Measurements from ENCODE around the gene RGS3. TPM values are rescaled to one million over a fixed set of nuclear protein-coding genes. Genes with fewer than 3 reads are reported as not detected.

The RGS3 gene
- total RNA-seq, 1 donor from 2014 or later = 158 TPM

DNA sequence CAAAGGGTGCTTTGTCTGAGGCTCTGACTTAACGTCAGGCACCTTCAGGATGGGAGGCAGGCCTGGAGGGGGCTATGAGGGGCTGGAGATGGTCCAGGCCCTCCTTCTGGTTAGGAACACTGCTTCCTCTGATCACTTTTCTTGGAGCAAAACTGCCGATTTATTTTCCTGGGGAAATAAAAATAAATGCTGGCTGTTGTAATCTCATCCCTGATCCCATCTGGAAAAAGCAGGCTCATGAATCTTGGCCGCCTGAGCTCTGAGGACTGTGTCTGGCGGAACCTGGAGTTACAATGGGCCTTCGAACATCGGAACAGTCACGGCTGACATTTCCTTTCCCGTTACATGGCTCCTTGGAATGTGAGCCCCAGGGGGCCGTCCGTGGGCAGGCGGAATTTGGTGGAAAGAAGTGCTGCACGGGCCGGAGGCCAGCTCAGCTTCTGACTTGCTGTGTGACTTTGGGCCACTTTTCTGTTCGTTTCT, 157.8 kb downstream of the RGS3 start:
- H3K36me3 ChIP-seq (ENCODE audit: control insufficient read depth, insufficient read depth, low read length) = no peaks in the 10 kb centered on the region
- H3K27me3 ChIP-seq (ENCODE audit: control insufficient read depth, insufficient read depth, low read length) = no peaks in the 10 kb centered on the region
- TF ChIP-seq, protein P1, sequence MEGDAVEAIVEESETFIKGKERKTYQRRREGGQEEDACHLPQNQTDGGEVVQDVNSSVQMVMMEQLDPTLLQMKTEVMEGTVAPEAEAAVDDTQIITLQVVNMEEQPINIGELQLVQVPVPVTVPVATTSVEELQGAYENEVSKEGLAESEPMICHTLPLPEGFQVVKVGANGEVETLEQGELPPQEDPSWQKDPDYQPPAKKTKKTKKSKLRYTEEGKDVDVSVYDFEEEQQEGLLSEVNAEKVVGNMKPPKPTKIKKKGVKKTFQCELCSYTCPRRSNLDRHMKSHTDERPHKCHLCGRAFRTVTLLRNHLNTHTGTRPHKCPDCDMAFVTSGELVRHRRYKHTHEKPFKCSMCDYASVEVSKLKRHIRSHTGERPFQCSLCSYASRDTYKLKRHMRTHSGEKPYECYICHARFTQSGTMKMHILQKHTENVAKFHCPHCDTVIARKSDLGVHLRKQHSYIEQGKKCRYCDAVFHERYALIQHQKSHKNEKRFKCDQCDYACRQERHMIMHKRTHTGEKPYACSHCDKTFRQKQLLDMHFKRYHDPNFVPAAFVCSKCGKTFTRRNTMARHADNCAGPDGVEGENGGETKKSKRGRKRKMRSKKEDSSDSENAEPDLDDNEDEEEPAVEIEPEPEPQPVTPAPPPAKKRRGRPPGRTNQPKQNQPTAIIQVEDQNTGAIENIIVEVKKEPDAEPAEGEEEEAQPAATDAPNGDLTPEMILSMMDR (IDR thresholded peaks at IDR 0.05; ENCODE audit: insufficient read depth, low read length, poor library complexity, severe bottlenecking) = no peak
- DNase-seq (ENCODE audit: low read depth) = peak; percentile 75
- H3K4me3 ChIP-seq (ENCODE audit: low read depth, low read length) = no peak overlapping the region

GRCh38 chr9:113621980-113622379, 158.5 kb downstream of the RGS3 start:
- Histone ChIP-seq H3K4me3 (ENCODE audit: low read depth, low read length) (no peak overlapping the region), H3K36me3 (ENCODE audit: control insufficient read depth, insufficient read depth, low read length) (no peaks in the 10 kb centered on the region), H3K27me3 (ENCODE audit: control insufficient read depth, insufficient read depth, low read length) (no peaks in the 10 kb centered on the region)
- TF ChIP-seq, protein P1 (IDR thresholded peaks at IDR 0.05; ENCODE audit: insufficient read depth, low read length, poor library complexity, severe bottlenecking) = no peak
- DNase-seq (ENCODE audit: low read depth) = no peak

GRCh38 chr9:113622600-113623400, 159.3 kb downstream of the RGS3 start:
- H3K4me3 ChIP-seq (ENCODE audit: low read depth, low read length) = no peak overlapping the region
- TF ChIP-seq, protein P1 (IDR thresholded peaks at IDR 0.05; ENCODE audit: insufficient read depth, low read length, poor library complexity, severe bottlenecking) = no peak
- peak; percentile 92 for DNase-seq (ENCODE audit: low read depth)
- no peaks in the 10 kb centered on the region for H3K36me3 ChIP-seq (ENCODE audit: control insufficient read depth, insufficient read depth, low read length)
- H3K27me3 ChIP-seq (ENCODE audit: control insufficient read depth, insufficient read depth, low read length) = no peaks in the 10 kb centered on the region

- TF ChIP-seq, protein P1 (IDR thresholded peaks at IDR 0.05; ENCODE audit: insufficient read depth, low read length, poor library complexity, severe bottlenecking) = no peak
- no peaks in the 10 kb centered on the region for H3K36me3 ChIP-seq (ENCODE audit: control insufficient read depth, insufficient read depth, low read length)
- no peak for DNase-seq (ENCODE audit: low read depth)
- H3K27me3 ChIP-seq (ENCODE audit: control insufficient read depth, insufficient read depth, low read length) = no peaks in the 10 kb centered on the region
- no peak overlapping the region for H3K4me3 ChIP-seq (ENCODE audit: low read depth, low read length)
Measured at GRCh38 chr9:113623851-113624485, 160.4 kb downstream of the RGS3 start.

GRCh38 chr9:113624721-113625120, 161.2 kb downstream of the RGS3 start:
- no peak overlapping the region for H3K4me3 ChIP-seq (ENCODE audit: low read depth, low read length)
- no peaks in the 10 kb centered on the region for H3K27me3 ChIP-seq (ENCODE audit: control insufficient read depth, insufficient read depth, low read length)
- no peak for DNase-seq (ENCODE audit: low read depth)
- TF ChIP-seq, protein P1 (IDR thresholded peaks at IDR 0.05; ENCODE audit: insufficient read depth, low read length, poor library complexity, severe bottlenecking) = no peak
- H3K36me3 ChIP-seq (ENCODE audit: control insufficient read depth, insufficient read depth, low read length) = no peaks in the 10 kb centered on the region

Measured in kidney epithelial cell (primary cell).